Gastrocnemius medialis (tissue), 4 donors: ENCODE data around the gene GREB1.

Experiments
- POLR2A ChIP-seq, 2 donors: fragments of 450-650 bp; IDR thresholded peaks; one replicate each; pipeline ENCODE4 v1.6.1; 2017; ENCODE audit warnings: antibody characterized with exemption in 2 of 2, mild to moderate bottlenecking in 2 of 2, moderate library complexity in 2 of 2
- TF ChIP-seq, protein P1 (sequence below), 5 experiments: fragments of 450-650 bp in 3 of 5; fragments of 200-600 bp in 2 of 5; sonication (generic) in 2 of 5; IDR thresholded peaks in 4 of 5; conservative IDR thresholded peaks in 1 of 5; 1 replicate in 4 of 5; 2 replicates in 1 of 5; pipeline ENCODE4 v1.5.1; 2016 to 2019; ENCODE audit warnings: antibody characterized with exemption in 5 of 5, mild to moderate bottlenecking in 3 of 5, moderate library complexity in 3 of 5

DNA sequence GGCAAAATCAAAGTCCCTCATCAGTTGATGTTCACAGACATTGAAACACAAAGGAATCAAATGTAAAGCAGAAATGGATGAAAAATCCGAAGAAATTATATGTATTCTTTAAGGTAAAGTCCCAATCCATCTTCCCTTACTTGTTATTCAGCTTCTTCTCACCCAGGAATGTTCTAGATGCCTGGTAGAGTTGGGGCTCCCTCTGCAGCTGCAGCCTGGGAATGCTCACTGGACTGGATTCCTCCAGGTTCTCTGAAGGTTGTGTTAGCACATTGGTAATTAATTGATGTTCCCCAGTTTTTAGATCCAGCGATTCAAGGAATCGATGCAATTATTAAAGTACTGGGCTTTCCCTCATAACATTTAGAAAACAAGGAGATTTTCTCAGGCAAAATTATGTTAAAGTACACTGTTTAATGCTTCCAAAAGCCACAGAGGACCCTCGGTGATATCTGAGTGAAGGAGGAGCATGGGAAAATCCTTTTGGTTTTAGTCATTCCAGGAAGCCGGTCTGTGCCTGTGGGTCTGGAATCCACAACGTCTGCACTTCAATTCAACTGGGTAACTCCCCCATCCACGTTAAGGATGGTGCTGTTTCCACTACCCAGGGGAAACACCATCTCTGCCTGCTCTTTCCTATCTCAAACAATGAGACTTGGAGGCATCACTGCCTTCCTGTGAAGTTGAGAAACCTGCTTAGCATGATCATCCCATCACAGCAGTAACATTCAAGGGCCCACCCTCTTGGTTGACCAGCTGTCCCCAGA lies 114.2 kb downstream of the GREB1 start:
- TF ChIP-seq, protein P1, sequence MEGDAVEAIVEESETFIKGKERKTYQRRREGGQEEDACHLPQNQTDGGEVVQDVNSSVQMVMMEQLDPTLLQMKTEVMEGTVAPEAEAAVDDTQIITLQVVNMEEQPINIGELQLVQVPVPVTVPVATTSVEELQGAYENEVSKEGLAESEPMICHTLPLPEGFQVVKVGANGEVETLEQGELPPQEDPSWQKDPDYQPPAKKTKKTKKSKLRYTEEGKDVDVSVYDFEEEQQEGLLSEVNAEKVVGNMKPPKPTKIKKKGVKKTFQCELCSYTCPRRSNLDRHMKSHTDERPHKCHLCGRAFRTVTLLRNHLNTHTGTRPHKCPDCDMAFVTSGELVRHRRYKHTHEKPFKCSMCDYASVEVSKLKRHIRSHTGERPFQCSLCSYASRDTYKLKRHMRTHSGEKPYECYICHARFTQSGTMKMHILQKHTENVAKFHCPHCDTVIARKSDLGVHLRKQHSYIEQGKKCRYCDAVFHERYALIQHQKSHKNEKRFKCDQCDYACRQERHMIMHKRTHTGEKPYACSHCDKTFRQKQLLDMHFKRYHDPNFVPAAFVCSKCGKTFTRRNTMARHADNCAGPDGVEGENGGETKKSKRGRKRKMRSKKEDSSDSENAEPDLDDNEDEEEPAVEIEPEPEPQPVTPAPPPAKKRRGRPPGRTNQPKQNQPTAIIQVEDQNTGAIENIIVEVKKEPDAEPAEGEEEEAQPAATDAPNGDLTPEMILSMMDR (IDR thresholded peaks at IDR 0.05 in 4 of 5, conservative IDR thresholded peaks at IDR 0.05 in 1 of 5) = peak in 2 of 5 experiments; percentile 21 to 31
- no peak for TF ChIP-seq POLR2A (IDR thresholded peaks at IDR 0.05)
